NCI-H1092 treated with DMSO at 0.1 percent for 48 hours (cell line): ENCODE measurements around the gene FGFR3.
"Not testable (repeated sequence)": the region's sequence is repeated elsewhere in the genome, so short reads cannot be mapped to it uniquely, and the experiment has no call there.

ENCODE experiments used
- DNase-seq: peaks from one replicate; lab custom pipeline; 2025; lab: John Stamatoyannopoulos, UW

Gene FGFR3

DNA sequence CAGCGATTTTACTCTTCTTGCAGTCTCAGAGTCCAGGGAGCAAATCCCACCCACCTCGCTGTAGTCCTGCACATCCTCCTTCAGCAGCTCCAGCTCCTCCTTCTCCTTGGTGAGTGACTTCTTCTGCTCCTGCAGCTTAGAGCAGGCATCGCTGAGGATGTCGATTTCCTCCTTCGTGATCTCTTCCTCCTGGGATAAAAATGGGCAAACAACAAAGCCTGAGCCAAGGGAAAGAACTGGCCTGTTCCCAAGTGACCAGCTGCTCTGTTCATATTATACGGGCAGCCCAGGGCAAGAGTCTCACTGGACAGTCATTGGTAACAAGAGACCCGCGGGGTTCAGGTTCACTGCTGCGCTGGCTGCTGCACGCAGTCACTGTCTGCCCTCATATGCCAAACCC lies 26.2 kb downstream of the FGFR3 start:
- no peak for DNase-seq

DNA sequence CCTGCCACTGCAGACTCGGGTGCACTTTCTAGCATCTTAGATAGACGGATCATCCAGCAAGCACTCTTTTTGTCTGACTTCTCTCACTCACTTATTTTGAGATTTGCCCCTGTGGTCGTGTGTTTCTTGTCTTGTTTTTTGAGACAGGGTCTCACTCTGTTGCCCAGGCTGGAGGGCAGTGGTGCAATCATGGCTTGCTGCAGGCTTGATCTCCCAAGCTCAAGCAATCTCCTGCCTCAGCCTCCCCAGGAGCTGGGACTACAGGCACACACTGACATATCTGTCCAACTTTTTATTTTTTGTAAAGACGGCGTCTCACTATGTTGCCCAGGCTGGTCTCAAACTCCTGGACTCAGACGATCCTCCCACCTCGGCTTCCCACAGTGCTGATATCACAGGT lies 26.7 kb downstream of the FGFR3 start:
- no peak for DNase-seq

DNA sequence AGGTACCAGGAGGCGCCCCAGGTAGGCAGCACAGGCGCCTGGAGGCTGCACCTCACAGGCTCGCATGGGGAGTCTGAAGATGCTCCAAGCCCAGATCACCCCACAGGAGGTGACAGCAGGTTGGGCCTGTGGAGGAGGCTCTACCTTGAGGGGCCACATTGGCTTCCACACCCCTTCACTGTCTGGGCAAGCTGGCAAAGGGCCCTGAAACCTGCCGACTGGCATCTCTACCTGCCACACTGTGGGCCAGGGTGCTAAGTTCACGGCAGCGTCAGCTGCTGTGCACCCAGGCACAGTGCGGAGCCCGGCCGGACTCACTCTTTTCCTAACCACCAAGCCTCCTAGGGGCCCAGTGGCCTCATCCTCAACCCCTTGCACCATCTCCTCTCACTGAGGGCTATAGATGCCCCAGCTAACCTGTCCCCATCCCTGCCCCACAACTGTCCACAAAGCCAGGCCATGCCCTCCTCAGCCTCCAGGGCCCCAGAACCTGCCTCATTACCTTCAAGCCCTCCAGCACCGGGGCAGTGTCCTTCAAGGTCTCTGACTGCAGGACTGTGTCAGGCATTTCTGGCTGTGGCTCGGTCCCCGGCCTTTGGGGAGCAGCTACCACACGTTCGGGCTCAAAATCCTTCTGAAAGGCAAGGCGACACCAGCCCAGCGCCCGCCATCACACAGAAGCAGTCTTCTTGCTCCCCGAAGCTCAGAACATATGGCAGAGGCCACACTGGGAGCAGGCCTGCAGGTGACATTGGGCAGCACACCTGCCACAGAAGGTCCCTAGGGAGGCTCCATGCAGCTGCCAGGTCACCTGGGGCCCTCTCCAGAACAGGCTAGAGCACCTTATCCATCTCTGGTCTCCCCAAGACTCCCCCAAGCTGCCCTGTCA lies 28.8 kb downstream of the FGFR3 start:
- DNase-seq, result no peak

DNA sequence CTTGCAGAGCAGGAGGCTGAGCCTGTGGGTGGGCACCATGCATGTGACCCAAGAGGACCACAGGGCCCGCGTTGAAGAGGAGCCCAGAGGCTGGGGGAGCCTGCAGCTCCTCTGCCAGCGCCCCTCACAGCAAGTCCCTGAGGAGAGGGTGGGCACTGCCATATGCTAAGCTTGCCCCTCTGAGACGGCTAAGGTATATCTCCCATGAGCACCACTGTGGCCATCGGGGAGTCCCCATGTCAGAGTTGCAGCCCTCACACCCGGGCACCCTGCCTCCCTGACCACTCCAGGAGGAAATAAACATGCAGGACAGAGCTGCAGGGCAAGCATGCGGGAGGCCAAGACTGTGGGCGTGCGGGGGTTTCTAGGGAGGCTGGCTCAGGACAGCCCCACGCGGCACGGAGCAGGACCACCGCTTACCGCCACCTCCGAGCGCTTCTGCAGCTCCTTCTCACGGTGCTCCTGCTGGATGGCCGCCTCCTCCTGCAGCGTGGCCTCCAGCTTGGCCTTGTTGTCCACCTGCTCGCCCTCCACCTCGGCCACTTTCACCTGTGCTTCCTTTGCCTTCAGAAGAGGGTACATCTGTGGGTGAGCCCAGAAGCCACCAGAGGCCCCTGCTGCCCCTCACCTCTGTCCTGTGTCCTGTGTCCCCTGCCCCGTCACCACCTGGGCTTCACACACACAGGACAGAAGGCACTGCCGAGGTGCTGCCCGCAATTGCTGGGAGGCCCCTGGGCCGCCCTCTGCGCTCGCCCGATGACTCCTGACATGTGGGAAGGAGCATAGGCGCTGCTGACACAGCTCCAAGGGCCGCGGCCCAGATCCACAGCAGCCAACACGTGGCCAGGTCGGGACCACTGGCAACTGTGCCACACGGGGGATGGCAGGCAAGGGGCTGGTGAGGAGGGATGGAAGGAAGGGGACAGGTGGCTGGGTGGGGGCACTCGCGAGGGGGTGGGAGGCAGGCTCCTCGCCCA lies 29.8 kb downstream of the FGFR3 start:
- DNase-seq, result no peak

DNA sequence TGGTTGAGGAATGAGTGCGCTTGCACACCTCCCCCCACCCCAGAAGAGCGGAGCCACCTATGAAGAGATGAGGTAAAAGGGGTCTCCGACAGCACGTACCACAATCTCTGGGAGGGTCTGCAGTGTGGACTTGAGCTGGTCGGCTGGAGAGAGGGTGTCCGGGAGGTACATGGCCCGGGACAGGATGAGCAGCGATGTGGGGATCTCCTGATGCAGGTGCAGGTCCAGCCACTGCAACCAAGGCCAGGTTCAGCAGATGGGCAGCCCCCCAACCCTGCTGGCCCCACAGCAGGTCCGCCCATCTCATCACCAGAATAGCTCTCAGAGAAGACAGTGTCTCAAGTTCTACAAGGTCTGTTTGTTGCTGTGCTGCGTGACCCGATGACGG lies 30.4 kb downstream of the FGFR3 start:
- DNase-seq, result no peak

DNA sequence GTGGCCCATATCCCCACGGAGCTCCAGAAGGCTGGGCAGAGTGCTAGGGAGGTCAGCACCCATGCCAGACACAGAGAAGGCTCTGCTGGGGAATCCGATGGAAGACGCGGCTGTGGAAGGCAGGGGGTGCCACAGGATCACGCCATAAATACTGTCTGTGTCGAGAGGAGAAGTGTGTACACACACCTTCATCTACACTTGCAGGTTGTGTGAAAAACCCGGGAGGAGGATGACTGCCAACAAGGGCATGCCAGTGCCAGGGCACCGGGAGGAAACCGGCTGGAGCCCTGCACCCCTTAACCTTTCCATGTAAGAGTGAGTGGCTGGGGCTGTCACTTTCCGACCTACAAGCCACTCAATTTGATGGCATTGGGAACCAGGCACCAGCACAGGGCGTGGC lies 31.7 kb downstream of the FGFR3 start:
- no peak for DNase-seq

DNA sequence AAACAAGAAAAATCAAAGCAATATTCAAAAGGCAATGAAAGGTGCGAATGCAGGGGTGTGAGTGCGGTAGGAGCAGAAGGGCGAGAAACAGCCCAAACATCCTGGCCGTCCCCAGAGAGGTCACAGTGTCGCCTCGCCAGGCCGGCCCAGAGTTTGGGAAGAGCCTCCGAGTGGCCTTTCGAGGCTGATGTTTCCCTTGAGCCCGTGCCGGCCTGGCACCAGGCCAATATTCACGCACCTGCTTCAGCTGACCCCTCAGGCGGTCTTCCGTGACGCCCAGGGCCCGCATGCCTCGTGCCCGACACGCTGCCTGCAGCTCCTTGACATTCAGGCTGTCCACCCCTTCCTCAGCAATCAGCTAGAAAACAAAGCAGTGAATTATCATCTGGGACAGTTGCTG lies 32.2 kb downstream of the FGFR3 start:
- no peak for DNase-seq

DNA sequence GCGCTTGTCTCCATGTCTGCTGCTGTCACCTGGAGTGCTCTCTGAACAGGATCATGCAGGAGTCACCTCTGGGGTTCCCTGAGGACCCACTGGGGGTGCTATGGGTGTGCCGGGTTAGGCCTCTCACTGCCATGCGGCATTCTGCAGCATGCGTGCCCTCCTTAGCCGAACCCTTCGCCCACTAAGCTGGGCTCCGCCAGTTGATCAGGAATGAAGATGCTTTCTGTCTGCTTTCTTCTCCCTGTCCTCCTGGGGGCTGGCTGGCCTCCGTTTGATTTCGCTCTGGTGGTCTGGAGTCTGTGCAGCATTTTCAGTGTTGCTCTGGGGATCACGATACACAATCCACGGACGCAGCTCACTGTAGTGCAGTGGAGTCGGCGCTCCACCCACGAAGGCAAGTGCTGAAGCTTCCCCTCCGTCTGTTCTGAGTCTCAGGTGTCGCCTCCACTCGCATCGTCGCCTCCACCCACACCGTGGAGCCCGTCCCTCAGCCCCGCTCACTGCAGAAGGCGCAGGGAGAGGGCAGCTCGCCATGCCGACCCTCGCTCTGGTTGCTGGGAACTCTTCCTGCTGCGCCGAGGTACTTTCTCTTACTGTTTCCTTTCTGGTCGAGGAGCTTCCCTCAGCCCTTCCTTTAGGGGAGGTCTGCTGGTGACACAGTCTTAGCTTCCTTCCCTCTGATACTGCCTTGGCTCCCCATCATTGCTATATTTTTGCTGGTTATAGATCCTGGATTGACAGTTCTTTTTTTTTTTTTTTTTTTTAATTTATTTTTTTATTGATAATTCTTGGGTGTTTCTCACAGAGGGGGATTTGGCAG lies 33.6 kb downstream of the FGFR3 start:
- no peak for DNase-seq

DNA sequence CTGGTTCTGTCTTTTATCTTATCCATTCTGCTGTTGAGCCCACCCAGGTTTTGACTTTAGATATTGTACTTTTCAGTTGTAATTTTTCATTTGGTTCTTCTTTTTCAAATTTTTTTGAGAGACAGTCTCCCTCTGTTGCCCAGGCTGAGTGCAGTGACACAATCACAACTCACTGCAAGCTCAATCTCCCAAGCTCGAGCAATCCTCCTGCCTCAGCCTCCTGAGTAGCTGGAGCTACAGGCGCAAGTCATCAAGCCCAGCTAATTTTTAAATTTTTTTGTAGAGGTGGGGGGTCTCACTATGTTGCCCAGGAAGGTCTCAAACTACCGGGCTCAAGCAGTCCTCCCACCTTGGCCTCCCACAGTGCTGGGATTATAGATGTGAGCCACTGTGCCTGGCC lies 37.1 kb downstream of the FGFR3 start:
- no peak for DNase-seq

DNA sequence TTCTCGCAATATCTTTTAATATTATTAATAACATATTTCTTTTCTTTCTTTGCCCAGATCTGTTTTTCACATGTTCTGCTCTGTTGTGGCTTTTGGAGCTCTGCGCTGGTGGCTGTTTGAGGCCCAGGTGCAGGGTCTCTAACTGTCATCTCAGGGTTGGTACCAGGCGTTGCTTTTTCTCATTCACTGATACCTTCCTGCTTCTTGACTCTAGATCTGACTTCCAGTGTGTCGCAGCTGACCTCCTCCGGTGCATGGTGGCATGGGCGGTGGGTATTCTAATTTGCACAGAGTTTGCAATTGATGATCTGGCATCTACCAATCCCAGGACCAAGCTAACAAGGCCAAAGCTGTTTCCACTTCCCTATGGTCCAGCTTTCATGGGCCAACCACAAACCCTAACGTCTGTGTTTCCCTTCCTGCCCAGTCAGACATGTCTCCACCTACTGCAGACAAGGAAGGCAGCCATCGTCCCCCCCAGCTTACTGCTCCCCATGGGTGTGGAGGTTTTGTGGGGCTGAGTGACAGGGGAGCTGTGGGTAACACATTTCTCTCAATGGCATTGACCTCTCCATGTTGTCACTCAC lies 37.6 kb downstream of the FGFR3 start:
- no peak for DNase-seq

DNA sequence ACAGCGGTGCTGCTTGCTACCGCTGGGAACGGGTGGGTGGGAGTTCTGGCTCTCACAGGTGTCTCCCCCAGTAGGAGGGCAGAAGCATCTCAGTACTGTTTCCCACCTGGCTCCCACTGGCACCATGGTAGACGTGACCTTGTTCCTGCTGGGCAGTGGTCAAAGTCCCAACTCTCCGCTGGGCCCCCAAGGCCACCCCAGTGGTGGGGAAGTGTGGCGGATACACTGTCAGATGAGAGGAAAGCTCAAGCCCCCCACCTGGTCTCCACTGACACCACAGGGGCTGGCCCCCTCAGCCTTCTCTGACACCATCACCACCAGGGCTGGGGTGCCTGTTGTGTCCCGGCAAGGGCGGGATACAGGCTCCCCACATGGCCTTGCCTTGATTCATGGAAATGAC lies 38.2 kb downstream of the FGFR3 start:
- no peak for DNase-seq

DNA sequence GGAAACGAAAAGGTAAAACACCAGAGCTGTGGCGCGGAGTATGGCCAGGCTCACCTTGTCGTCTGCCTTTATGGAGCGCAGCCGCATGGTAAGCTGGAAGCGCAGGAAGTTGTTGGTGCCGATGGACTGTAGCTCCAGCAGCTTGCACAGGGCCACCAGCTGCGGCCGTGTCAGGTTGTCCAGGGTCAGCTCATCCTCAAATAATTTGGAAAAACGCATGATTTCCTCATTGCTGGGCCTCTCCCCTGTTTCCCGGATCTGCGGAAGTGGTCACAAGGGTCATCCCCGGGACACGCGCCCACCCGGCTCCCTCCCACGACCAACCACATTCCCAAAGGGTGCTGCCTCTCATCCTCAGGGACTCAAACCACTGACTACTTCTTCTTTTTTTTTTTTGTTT lies 39.6 kb downstream of the FGFR3 start:
- DNase-seq, result no peak

DNA sequence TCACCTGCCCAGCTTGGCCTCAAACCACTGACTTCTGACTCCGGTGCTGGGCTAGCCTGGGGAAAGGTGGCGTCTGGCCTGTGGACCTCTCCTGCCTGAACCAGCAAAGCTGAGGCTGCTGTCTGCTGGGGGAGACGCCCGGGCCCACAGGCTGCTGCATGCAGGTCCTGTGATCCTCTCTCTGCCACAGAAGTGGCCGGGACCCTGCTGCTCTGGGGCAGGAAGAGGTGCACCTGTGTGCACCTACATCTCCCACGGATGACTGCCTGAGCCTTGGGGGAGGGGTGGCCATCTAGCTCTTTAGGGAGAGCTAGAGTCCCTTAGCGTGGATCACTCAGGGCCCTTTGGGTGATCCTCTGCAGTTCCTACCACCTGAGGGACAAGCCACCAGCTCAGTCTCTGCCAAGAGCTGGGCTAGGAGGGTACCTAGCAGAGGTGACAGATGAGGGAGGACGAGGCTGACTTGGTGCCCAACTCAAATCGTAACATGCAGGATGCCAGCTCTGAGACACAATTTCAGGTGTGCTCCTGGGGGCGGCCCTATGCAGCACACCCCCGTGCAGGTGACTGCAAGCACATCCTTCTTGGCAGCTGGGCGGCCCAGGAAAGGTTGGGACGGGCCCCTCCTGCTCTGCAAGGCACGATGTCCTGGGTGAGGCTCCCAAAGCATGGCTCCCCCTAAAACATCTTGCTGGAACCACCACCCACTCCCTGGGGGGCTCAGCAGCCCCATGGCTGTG lies 40.4 kb downstream of the FGFR3 start:
- DNase-seq, result no peak

DNA sequence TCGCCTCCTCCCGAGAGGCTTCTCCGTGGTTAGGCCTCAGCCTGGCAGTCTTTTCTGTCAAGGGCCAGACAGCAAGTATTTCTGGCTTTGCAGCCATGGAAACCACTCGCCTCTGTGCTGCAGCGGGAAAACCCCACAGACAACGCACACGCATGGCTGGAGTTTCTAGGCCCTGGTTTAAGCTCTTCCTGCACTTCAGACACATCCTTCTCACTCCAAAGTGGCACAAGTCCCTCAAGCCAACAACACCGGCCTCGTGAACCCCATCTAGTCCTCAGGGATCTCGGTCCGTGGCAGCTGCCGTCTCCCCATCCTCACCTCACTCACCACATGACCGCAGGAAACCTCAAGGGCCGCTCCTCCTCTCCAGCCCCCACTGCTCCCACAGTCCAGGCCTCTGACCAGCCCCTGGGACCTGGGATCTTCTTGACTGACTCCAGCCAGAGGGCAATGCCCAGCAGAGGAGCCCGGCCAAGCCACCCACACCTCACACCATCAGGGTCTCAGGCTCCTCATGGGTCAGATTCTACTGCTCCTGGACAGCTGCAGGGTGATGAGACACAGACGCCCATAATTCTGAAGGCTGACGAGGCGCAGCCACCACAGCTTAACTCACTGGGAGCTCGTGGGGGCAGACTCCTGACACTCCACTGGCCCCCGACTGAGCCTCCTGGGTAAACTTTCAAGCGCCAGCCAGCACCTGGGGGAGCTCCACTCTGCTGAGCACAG lies 41.1 kb downstream of the FGFR3 start:
- DNase-seq, result no peak

DNA sequence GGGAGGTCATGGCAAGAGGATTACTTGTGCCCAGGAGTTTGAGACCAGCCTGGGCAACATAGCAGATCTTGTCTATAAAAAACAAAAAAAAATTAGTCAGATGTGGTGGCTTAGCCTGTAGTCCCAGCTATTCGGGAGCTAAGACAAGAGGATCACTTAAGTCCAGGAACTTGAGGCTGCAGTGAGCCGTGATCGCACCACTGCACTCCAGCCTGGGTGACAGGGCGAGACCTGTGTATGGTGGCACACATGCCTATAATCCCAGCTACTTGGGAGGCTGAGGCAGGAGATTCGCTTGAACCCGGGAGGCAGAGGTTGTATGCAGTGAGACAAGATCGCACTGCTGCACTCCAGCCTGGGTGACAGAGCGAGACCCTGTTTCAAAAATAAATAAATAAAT lies 42.7 kb downstream of the FGFR3 start:
- not testable (repeated sequence) for DNase-seq

DNA sequence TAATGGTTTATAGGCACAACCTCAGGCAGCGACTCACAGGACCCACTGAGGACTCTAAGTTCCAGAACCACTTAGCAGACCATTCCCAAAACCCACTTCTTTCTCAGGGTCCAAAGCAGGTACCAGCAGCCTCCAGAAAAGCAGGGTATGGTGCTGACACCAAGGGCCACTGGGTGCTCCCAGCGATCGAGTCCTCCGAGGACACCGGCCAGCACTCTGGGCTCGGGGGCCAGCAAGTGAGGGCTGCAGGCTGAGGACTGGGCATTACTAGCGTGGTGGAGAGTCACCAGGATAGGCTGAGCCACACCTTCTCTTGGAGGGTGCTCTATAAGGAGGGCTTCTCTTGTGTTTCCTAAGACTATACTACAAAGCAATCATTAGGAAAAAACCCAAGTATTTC lies 43.6 kb downstream of the FGFR3 start:
- no peak for DNase-seq

DNA sequence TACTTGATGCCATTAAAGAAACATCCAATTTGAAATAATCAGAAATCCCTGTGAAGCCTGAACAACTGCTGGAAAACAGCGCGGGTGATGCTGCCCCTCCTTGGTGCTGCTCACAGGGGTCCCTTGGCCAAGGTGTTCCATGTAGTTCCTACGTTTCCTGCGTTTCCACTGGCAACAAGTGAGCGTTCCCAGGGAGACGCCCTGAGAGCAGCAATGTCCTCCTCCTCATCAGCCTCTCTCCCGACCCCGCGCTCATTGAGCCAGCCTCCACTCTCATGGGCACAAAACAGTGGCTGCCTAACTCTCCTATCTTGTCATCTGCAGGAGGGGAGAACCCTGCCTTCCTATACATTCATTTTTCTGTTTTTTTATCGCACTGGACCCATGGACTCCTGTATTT lies 44.0 kb downstream of the FGFR3 start:
- DNase-seq, result no peak

DNA sequence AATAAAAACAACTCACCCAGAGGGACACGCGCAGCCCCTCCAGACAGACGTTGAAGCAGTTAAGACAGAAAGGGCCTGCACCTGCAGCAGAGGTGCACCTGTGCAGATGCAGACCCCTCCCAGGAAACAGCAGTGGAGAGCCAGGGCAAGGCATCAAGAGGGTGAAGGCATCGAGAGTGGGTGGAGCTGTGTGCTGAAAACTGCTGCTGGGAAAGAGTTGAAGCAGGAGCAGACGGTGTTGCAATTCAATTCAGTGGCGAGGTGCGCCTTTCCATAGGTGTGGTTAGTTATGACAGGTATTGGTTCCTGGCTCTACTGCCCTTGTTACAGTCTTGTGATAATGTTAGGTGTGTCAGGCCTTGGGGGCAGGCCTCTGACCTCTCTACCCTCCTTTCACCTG lies 46.2 kb downstream of the FGFR3 start:
- no peak for DNase-seq

DNA sequence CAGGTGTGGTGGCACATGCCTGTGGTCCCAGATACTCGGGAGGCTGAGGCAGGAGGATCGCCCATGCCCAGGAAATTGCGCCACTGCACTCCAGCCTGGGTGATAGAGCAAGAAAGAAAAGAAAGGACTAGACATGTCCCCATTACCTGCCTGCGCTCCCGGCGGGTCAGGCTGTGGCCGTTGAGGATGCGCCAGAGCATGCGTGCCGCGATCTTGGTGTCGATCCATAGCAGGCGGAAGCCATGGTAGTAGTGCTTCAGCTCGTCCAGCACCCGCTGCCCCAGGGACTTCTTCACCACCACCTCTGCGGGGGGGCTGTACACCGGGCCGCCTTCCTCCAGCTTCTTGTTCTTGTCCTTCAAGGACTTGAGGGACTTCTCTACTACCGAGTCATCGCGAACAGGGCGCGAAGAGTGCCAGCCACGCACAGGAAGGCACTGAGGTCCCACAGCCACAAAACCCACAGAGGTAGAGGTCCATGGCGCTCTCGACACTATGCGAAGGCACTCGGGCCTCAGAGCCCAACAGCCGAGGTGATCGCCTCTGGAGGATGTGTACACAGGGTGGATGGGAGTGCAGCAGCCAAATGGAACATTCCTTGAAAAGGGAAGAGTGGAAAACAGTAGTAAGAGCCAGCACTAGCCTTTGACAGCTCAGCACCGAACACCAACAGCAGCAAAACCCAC lies 48.3 kb downstream of the FGFR3 start:
- DNase-seq, result no peak

DNA sequence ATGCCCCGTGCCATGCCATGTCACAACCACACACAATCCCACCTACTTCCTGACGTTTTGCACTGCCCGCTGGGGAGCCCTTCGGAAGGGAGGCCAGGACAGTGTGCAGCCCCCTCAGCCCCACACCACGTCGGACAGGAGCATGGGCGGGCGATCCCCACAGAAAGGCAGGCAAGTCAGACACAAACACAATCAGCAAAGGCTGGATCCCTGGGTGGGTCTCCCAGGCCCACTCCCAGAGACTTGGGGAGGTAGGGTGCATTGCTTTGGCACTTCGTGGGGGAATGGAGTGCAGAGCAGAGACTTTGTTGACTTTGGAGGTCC lies 48.8 kb downstream of the FGFR3 start:
- DNase-seq, result no peak
